SU-DHL-6 (cell line): Measurements from ENCODE around the gene AQP11.

ENCODE experiments used
- CTCF ChIP-seq: fragments of 200-600 bp; sonication (generic); IDR thresholded peaks from one replicate; pipeline ENCODE4 v1.5.1; 2017; ENCODE audit warnings: antibody characterized with exemption, mild to moderate bottlenecking, low read length, moderate library complexity; ENCODE audit not compliant: insufficient read depth, poor library complexity, severe bottlenecking
- EZH2phosphoT487 ChIP-seq: fragments of 200-600 bp; sonication (generic), shearing (Covaris generic); conservative IDR thresholded peaks from 2 replicates; pipeline ENCODE4 v1.6.1; 2018; ENCODE audit warnings: mild to moderate bottlenecking, antibody characterized with exemption, low read length, moderate library complexity, mixed read lengths

DNA sequence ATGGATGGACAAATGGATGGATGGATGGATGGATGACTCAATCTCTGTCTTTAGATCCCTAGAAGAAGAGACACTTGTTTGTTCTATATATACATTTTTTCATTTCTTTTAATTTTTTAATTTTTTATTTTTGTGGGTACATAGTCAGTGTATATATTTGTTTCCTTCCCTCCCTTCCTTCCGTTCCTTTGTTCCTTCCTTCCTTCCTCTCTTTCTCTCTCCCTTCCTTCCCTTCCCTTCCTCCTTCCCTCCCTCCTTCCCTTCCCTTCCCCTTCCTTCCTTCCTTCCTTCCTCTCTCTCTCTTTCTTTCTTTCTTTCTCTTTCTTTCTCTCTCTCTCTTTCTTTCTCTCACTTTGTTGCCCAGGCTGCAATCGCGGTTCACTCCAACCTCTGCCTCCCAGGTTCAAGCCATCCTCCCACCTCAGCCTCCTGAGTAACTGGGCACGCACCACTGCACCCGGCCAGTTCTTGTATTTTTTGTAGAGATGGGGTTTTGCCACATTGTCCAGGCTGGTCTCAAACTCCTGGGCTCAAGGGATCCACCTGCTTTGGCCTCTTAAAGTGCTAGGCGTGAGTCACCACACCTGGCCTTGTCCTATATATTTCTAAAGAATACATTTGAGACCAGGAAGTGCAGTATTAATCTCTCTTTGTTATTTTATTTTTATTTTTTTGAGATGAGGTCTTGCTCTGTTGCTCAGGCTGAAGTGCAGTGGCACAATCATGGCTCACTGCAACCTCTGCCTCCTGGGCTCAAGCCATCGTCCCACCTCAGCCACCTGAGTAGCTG lies 42.5 kb upstream of the AQP11 start:
- TF ChIP-seq CTCF (no peak), EZH2phosphoT487 (no peak)
